ENCODE results near the gene BCKDK. TPM values are rescaled to one million over a fixed set of nuclear protein-coding genes. Genes with fewer than 3 reads are reported as not detected.

Gene BCKDK
- total RNA-seq, 4 donors from 2014 or later, result 26.6 to 45.2 (median 33.2) TPM

DNA sequence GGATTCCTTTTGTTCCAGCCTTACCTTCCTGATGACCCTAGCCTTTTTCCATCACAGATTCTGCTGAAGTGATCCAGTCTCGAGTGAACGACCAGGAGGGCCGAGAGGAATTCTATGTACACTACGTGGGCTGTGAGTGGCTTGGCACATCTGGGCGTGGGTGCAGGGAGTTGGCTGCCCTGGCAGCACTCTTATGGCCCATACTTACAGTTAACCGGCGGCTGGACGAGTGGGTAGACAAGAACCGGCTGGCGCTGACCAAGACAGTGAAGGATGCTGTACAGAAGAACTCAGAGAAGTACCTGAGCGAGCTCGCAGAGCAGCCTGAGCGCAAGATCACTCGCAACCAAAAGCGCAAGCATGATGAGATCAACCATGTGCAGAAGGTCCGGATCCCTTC lies 11.9 kb downstream of the BCKDK start:
- TF ChIP-seq, protein P1, sequence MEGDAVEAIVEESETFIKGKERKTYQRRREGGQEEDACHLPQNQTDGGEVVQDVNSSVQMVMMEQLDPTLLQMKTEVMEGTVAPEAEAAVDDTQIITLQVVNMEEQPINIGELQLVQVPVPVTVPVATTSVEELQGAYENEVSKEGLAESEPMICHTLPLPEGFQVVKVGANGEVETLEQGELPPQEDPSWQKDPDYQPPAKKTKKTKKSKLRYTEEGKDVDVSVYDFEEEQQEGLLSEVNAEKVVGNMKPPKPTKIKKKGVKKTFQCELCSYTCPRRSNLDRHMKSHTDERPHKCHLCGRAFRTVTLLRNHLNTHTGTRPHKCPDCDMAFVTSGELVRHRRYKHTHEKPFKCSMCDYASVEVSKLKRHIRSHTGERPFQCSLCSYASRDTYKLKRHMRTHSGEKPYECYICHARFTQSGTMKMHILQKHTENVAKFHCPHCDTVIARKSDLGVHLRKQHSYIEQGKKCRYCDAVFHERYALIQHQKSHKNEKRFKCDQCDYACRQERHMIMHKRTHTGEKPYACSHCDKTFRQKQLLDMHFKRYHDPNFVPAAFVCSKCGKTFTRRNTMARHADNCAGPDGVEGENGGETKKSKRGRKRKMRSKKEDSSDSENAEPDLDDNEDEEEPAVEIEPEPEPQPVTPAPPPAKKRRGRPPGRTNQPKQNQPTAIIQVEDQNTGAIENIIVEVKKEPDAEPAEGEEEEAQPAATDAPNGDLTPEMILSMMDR (IDR thresholded peaks at IDR 0.05; ENCODE audit: low read depth), result no peak

DNA sequence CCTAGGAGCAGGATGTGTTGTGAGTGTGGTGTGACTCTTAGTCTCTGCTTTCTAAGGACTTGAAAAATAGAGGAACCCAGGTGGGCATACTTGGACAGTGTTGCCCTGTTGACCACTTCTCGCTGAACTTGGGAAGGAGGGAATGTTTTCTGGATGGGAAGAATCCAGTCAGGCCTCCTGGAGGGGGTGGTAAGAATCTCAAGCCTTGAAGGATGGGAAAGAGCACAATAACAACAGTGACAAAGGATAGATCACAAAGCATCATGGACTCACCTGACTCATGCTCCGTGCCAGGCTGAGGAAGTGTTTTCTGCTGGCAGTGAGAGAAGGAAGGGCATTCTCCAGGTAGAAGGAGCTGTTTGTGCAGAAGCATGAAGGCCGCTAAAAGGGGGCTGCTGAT lies 17.7 kb downstream of the BCKDK start:
- TF ChIP-seq, protein P1 (IDR thresholded peaks at IDR 0.05; ENCODE audit: low read depth), result no peak

DNA sequence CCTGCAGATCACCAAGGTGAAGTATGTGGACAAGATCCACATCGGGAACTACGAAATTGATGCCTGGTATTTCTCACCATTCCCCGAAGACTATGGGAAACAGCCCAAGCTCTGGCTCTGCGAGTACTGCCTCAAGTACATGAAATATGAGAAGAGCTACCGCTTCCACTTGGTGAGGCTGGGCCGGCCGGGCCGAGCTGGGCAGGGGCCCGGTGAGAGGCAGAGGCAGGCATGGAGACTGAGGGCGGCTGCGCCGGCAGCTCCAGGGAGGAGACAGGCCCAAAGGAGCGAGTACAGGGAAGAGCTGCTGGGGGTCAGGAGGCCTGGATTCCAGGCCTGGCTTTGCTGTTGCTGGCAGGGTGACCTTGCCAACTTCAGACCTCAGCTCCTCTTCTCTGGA lies 19.0 kb downstream of the BCKDK start:
- TF ChIP-seq, protein P1 (IDR thresholded peaks at IDR 0.05; ENCODE audit: low read depth), result no peak

DNA sequence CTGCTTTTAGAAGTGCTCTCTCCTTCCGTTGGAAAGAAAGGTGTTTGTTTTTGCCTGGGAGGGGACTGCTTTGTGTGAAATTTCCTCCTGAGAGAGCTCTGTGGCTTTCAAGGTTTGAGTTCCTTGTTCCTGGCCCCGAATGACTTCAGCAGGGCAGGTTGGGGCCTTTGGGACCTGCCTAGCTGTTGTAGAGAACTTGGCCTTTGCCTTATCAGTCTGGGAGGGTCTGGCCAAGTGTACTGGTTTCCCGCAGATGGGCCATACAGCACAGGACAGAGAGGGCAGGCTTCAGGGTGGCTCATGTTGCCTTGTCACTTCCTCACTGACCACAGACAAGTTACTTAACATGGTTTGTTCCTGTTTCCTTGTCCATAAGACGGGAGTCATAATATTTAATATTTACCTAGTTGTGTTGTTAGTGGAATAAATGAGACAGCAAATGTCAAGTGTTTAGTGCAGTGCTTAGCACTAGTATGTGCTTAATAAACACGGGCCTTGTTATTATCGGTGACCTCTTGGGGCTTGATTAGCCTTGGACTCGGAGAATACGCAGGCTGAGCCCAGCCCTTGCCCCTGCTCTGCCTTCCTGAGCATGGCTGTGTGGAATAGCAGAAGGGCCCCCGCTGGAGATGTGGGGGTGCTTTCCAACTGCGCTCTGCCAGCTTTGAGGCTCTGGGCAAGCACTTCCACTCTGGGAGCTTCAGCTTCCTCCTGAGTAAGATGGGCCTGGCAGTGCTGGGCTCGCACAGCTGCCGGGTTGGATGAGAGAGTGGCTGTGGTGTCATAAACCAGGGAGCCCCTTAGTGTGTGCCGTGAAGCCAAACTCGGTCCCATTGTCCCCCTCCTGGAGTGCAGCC lies 20.8 kb downstream of the BCKDK start:
- TF ChIP-seq, protein P1 (IDR thresholded peaks at IDR 0.05; ENCODE audit: low read depth), result no peak

DNA sequence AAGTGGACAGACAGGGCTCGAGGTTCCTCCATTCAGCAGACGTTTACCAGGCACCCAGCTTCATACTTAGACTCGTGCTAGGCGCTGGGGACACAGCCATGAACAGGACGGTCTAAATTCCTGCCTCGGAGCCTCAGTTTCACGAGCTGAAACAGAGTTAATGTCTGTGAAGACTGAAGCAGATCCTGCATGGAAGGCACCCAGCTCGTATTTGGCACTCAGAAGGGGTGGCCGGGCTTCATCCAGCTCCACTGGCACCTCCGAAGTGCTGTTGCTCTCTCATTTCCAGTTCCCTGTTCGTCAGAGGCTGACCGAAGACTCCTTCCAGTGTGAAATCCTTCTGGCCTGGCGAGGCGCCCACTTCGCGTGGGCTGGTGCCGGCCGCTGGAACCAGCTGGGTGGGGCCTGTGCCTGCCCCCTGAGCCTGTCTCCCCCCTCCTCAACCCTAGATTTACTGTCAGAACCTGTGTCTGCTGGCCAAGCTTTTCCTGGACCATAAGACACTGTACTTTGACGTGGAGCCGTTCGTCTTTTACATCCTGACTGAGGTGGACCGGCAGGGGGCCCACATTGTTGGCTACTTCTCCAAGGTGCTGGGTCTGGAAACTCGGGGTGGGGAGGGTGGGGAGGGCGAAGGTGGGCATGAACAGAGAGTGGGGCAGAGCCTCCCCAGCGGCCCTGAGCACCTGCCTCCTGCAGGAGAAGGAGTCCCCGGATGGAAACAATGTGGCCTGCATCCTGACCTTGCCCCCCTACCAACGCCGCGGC lies 21.6 kb downstream of the BCKDK start:
- TF ChIP-seq, protein P1 (IDR thresholded peaks at IDR 0.05; ENCODE audit: low read depth), result no peak

DNA sequence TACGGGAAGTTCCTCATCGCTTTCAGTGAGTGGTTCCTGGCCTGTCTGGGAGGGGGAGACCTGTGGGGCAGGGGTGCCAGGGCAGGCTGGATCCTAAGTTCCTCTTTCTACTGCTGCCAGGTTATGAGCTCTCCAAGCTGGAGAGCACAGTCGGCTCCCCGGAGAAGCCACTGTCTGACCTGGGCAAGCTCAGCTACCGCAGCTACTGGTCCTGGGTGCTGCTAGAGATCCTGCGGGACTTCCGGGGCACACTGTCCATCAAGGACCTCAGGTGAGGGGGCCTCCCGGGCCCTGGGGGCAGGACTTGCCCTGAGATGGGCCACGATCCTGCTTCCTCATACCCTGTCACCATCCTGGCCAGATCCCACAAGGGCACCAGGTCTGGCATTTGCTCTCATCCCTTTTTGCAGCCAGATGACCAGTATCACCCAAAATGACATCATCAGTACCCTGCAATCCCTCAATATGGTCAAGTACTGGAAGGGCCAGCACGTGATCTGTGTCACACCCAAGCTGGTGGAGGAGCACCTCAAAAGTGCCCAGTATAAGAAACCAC lies 22.2 kb downstream of the BCKDK start:
- TF ChIP-seq, protein P1 (IDR thresholded peaks at IDR 0.05; ENCODE audit: low read depth), result no peak

DNA sequence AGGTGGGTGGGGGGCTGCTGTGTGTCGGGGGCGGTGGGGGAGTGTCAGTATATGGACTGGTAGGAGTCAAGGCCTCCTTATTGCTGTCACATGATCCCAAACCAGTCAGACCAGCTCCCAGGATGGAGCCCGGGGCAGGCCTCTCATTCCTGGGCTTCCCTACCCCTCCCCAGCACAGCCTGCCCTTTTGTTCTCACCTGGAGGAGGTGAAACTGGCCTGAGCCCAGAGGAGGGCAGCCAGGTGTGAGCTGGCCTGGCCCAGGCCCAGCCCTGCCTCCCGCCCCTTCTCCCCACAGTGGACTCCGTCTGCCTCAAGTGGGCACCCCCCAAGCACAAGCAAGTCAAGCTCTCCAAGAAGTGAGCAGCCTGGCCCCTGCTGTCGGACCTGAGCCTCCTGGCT lies 22.7 kb downstream of the BCKDK start:
- TF ChIP-seq, protein P1 (IDR thresholded peaks at IDR 0.05; ENCODE audit: low read depth), result no peak
